Subcutaneous abdominal adipose tissue (tissue), 5 donors: ENCODE data around the gene RORB.

ENCODE experiments used
- H3K27ac ChIP-seq: one replicate; pipeline ENCODE4 v1.7.0; 2013; ENCODE audit warnings: low read depth, mild to moderate bottlenecking, inconsistent platforms, low read length, moderate library complexity
- H3K27me3 ChIP-seq, 5 donors: one replicate each; pipeline ENCODE4 v1.7.0; 2013; ENCODE audit warnings: low read length in 5 of 5, inconsistent platforms in 1 of 5; ENCODE audit not compliant: control insufficient read depth in 5 of 5, insufficient read depth in 4 of 5
- H3K36me3 ChIP-seq, 5 donors: one replicate each; pipeline ENCODE4 v1.7.0; 2013; ENCODE audit warnings: low read length in 5 of 5; ENCODE audit not compliant: control insufficient read depth in 5 of 5, insufficient read depth in 5 of 5
- H3K4me1 ChIP-seq, 5 donors: one replicate each; pipeline ENCODE4 v1.7.0; 2013; ENCODE audit warnings: low read length in 5 of 5, mild to moderate bottlenecking in 3 of 5, moderate library complexity in 1 of 5; ENCODE audit not compliant: control insufficient read depth in 5 of 5, insufficient read depth in 5 of 5
- H3K4me3 ChIP-seq, 5 donors: one replicate each; pipeline ENCODE4 v1.7.0; 2013; ENCODE audit warnings: low read length in 5 of 5, low read depth in 1 of 5
- H3K9ac ChIP-seq, 5 donors: one replicate each; pipeline ENCODE4 v1.7.0; 2013; ENCODE audit warnings: low read length in 5 of 5, mild to moderate bottlenecking in 4 of 5, moderate library complexity in 3 of 5
- H3K9me3 ChIP-seq, 5 donors: one replicate each; pipeline ENCODE4 v1.7.0; 2013; ENCODE audit warnings: low read length in 5 of 5; ENCODE audit not compliant: control insufficient read depth in 5 of 5
- donor health status: healthy.
- donor health status: healthy.
- donor health status: healthy.
- donor health status: healthy.
- donor health status: healthy.

RORB gene

DNA sequence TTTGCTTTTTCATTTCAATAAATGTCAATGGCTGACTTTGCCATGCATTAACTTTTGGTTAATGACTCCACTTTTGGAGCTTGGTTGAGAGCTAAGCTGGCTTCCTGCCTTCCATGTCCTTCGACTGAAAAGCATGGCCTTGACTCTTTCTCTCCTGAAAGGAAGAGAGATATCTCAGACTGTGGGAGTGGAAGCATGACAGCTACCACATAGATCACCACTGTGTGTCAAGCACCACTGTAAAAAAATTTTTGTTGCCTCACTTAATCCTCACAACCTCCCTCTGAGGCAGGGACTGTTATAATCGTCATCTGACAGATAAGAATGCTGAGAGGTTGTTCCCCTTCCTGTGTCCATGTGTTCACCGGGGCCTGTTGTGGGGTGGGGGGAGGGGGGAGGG lies 184.8 kb downstream of the RORB start:
- Histone ChIP-seq H3K27ac (no peak overlapping the region), H3K4me1 (no peaks in the 10 kb centered on the region), H3K9ac (no peak overlapping the region), H3K4me3 (no peak overlapping the region), H3K36me3 (no peaks in the 10 kb centered on the region), H3K27me3 (no peaks in the 10 kb centered on the region), H3K9me3 (no peaks in the 10 kb centered on the region)

DNA sequence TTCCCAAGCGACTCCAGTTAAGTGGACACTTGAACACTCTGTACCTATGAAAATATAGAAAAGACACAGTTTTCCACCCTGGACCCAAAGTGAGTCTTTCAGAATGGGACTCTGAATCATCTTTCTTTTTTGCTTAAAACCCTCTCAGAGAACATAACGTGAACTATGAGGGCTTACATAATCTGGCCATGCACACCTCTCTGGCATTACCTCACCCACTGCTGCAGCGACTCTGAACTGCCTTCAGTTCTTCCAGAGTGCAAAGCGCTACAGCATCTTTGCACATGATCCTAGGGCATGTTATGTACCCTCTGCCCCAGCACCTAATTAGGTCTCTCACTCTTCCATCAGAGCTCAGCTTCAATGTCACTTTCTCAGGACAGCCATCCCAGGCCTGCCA lies 186.2 kb downstream of the RORB start:
- H3K9ac ChIP-seq, result no peak overlapping the region
- H3K27me3 ChIP-seq, result no peaks in the 10 kb centered on the region
- no peaks in the 10 kb centered on the region for H3K4me1 ChIP-seq
- H3K4me3 ChIP-seq, result no peak overlapping the region
- H3K36me3 ChIP-seq, result no peaks in the 10 kb centered on the region
- no peaks in the 10 kb centered on the region for H3K9me3 ChIP-seq
- no peak overlapping the region for H3K27ac ChIP-seq

- Histone ChIP-seq H3K9me3 (no peaks in the 10 kb centered on the region), H3K4me1 (no peaks in the 10 kb centered on the region), H3K9ac (no peak overlapping the region), H3K27me3 (no peaks in the 10 kb centered on the region), H3K4me3 (no peak overlapping the region), H3K27ac (no peak overlapping the region), H3K36me3 (no peaks in the 10 kb centered on the region)
These were observed 193.9 kb downstream of the RORB start for GRCh38 chr9:74691058-74691457.

DNA sequence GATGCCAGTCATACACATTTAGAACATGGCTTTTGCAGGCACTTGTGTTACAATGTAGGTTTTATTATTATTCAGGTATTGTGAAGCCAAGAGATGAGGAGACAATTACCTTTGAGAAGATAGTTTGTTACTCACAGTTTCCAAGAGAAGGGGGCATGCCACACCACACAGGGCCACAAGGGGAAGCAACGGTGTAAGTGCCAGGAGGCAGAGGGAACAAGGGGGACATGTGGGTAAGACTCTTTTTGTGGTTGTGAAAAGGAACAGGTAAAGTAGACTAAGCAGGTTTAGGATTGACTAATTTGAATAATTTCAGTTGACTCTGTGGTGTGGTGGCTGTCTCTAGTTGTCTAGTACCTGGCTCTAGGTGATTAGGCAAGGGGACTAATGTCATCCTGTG lies 199.4 kb downstream of the RORB start:
- no peaks in the 10 kb centered on the region for H3K4me1 ChIP-seq
- H3K9me3 ChIP-seq, result no peaks in the 10 kb centered on the region
- no peaks in the 10 kb centered on the region for H3K36me3 ChIP-seq
- no peak overlapping the region for H3K4me3 ChIP-seq
- no peaks in the 10 kb centered on the region for H3K27me3 ChIP-seq
- H3K9ac ChIP-seq, result no peak overlapping the region
- H3K27ac ChIP-seq, result no peak overlapping the region

DNA sequence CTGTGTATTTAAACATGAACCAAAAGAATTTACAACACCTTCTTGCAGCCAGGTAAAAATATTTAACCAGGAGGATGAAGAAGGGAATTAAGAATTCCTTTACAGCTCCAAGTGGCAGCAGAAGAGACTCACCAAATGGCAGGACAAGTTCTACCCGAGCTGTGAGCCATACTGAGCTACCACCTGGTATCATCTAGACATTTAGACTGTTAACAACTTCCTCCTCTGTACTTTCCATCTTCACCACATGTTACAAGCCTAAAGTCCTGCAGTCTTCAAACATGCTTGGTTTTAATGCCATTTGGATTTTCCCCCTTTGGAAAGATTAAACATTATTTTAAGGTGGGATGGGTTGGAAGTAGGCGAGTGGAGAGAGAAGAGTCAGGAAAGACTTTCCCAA lies 200.4 kb downstream of the RORB start:
- Histone ChIP-seq H3K27me3 (no peaks in the 10 kb centered on the region), H3K27ac (no peak overlapping the region), H3K4me3 (no peak overlapping the region), H3K9ac (no peak overlapping the region), H3K36me3 (no peaks in the 10 kb centered on the region), H3K4me1 (no peaks in the 10 kb centered on the region), H3K9me3 (no peaks in the 10 kb centered on the region)

DNA sequence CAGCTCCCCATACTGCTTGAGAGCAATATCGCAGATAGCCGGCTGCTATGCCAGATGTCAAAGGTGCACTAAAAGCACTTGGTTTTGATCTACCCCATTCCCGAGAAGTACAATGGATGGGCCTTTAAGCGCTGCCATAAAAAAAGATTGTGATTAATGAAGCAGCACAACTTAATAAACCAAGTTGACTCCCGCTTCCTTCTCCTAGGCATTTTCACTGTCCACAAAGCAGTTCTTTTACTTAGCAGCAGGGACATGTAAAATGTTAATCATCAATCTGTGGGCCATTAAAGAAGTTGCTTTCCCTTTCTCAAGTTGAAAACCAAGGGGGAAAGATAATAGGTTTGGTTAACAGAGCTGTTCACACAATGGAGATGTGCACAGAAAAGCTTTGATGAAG lies 214.2 kb downstream of the RORB start:
- no peak overlapping the region for H3K27ac ChIP-seq
- H3K4me3 ChIP-seq, result no peak overlapping the region
- H3K9ac ChIP-seq, result no peak overlapping the region
- peaks cover 0 to 3% (median 0%) of the 10 kb centered on the region in 5 donors for H3K27me3 ChIP-seq
- H3K9me3 ChIP-seq, result no peaks in the 10 kb centered on the region
- H3K36me3 ChIP-seq, result no peaks in the 10 kb centered on the region
- H3K4me1 ChIP-seq, result no peaks in the 10 kb centered on the region

GRCh38 chr9:74718709-74719108 lies 221.6 kb downstream of the RORB start:
- H3K4me1 ChIP-seq, result no peaks in the 10 kb centered on the region
- H3K27me3 ChIP-seq, result no peaks in the 10 kb centered on the region
- no peak overlapping the region for H3K9ac ChIP-seq
- H3K9me3 ChIP-seq, result no peaks in the 10 kb centered on the region
- H3K27ac ChIP-seq, result no peak overlapping the region
- H3K4me3 ChIP-seq, result no peak overlapping the region
- no peaks in the 10 kb centered on the region for H3K36me3 ChIP-seq

DNA sequence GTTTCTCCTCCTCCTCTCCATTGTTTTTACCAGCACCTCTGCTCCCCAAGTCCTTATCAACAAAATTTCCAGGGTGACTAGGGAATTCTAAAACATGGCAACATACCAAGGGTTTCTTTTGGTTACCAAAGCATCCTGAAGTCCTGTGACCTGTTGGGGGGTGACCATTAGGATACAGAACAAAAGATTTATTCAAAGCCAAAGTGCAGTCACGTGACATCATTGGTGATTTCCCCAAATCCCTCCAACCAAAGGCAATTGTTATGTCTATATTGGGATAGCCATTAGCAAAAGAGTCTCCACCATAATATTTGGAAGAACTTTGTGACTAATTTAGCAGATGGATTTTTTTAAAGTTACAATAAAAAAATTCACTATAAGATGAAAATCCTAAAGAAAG lies 222.2 kb downstream of the RORB start:
- Histone ChIP-seq H3K27me3 (peaks cover 0 to under 1% (median 0%) of the 10 kb centered on the region in 5 donors), H3K4me3 (no peak overlapping the region), H3K27ac (no peak overlapping the region), H3K4me1 (no peaks in the 10 kb centered on the region), H3K9ac (no peak overlapping the region), H3K9me3 (no peaks in the 10 kb centered on the region), H3K36me3 (no peaks in the 10 kb centered on the region)

DNA sequence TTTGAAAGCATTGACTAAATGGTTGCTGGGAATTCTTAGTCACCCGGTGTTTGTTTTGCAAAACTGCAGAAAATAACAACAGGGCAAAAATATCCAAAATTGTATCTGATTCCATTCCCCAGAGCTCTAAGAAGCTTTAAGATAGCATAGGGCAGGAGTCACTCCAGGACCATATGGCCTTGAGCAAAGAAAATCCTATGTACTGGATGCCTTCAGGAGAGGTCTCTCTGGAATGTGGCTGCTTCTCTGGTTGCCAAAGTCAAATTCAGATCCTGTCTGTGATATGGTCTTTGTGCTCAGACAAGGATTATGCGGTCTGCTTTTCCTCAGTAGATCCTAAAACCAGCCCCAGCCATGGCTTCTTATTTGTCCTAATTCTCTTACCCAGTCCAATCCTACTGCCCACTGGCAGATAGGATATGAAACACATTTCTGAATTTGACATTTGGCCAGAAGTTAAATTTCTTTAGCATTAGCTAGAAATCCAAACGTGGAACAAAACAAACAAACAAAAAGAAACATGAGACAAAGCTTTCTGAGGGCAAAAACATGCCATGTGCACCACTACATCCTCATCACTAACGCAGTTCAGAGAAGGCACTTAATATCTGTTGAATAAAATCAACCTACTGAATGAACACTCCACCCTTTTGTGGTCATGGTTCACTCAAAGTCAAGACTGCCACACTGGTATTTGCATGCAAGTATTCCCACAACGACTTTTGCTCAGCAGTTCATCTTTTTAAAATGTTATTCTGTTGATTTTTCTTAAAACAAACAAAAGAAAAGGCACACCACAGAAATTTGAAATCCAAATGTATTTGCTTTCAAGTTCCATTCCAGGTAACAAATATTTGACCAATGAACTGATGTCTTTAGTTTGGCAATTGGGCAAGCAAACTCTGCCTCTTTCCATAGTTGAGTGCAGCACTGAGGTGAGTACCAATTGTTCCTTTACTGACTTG lies 224.8 kb downstream of the RORB start:
- Histone ChIP-seq H3K36me3 (no peaks in the 10 kb centered on the region), H3K4me3 (no peak overlapping the region), H3K4me1 (no peaks in the 10 kb centered on the region)

GRCh38 chr9:74724317-74724716 lies 227.2 kb downstream of the RORB start:
- peaks cover 0 to 2% (median 0%) of the 10 kb centered on the region in 5 donors for H3K4me1 ChIP-seq
- peaks cover 0 to 8% (median 3%) of the 10 kb centered on the region in 5 donors for H3K27me3 ChIP-seq
- no peak overlapping the region for H3K9ac ChIP-seq
- no peaks in the 10 kb centered on the region for H3K9me3 ChIP-seq
- no peak overlapping the region for H3K27ac ChIP-seq
- no peak overlapping the region for H3K4me3 ChIP-seq
- H3K36me3 ChIP-seq, result no peaks in the 10 kb centered on the region

More for the DNA sequence above, 224.8 kb downstream of the RORB start:
- Histone ChIP-seq H3K27me3 (peaks cover 0 to 8% (median 3%) of the 10 kb centered on the region in 5 donors), H3K27ac (no peak overlapping the region), H3K9me3 (no peaks in the 10 kb centered on the region), H3K9ac (no peak overlapping the region)
